Cardiac muscle cell (in vitro differentiated cells and primary cell): ENCODE results near the gene ACOT8. TPM values are rescaled to one million over a fixed set of nuclear protein-coding genes. Genes with fewer than 3 reads are reported as not detected.
A peak's percentile ranks its signal among the peaks of the same experiment; 100 is the strongest.

ENCODE experiments used
- DNase-seq, 2 donors: peaks; one replicate each; pipeline versions ENCODE4 v3.0.0 to v3.0.0-alpha.2; 2010 to 2017; ENCODE audit warnings: low read depth in 1 of 2, low spot score in 1 of 2
- H3K27ac ChIP-seq: fragments of 200-600 bp; sonication (generic); 2 replicates; pipeline ENCODE4 v1.5.1; 2016
- H3K27me3 ChIP-seq: fragments of 200-600 bp; sonication (generic); 2 replicates; pipeline ENCODE4 v1.6.0; 2016; ENCODE audit warnings: control low read depth
- H3K36me3 ChIP-seq: fragments of 200-600 bp; sonication (generic); 2 replicates; pipeline ENCODE4 v1.5.1; 2016; ENCODE audit warnings: control low read depth
- H3K4me1 ChIP-seq: fragments of 200-600 bp; sonication (generic); 2 replicates; pipeline ENCODE4 v1.8.1; 2017; ENCODE audit warnings: low read depth, mild to moderate bottlenecking, mixed run types
- H3K4me3 ChIP-seq: fragments of 200-600 bp; sonication (generic); 2 replicates; pipeline ENCODE4 v1.5.1; 2016; ENCODE audit warnings: mild to moderate bottlenecking
- H3K9me3 ChIP-seq: fragments of 200-600 bp; sonication (generic); 2 replicates; pipeline ENCODE4 v1.5.1; 2017; ENCODE audit warnings: low read depth, mild to moderate bottlenecking, control low read depth
- polyA plus RNA-seq: library from polyadenylated mRNA; unstranded; fragments of >200 nt; fragmentation: Nextera tagmentation; extraction: Ambion mirVana; gene quantifications from 2 replicates; pipeline ENCODE4 v1.2.1, GENCODE V29; 2016
- total RNA-seq: library from RNA; depleted of rRNA; stranded (reverse); fragments of >200 nt; gene quantifications from 2 replicates; pipeline ENCODE4 v1.2.3, GENCODE V29; 2016
- TF ChIP-seq, protein P1 (sequence below): IDR thresholded peaks from 2 replicates; pipeline ENCODE4 v1.5.1; 2012; ENCODE audit warnings: low read depth, mild to moderate bottlenecking, low read length

The ACOT8 gene
- total and polyA plus RNA-seq, 2 experiments from 2014 or later: 55.9 to 64.9 TPM

- H3K9me3 ChIP-seq: no peaks in the 10 kb centered on the region
- no peaks in the 10 kb centered on the region for H3K27me3 ChIP-seq
- H3K27ac ChIP-seq: no peak overlapping the region
- TF ChIP-seq, protein P1, sequence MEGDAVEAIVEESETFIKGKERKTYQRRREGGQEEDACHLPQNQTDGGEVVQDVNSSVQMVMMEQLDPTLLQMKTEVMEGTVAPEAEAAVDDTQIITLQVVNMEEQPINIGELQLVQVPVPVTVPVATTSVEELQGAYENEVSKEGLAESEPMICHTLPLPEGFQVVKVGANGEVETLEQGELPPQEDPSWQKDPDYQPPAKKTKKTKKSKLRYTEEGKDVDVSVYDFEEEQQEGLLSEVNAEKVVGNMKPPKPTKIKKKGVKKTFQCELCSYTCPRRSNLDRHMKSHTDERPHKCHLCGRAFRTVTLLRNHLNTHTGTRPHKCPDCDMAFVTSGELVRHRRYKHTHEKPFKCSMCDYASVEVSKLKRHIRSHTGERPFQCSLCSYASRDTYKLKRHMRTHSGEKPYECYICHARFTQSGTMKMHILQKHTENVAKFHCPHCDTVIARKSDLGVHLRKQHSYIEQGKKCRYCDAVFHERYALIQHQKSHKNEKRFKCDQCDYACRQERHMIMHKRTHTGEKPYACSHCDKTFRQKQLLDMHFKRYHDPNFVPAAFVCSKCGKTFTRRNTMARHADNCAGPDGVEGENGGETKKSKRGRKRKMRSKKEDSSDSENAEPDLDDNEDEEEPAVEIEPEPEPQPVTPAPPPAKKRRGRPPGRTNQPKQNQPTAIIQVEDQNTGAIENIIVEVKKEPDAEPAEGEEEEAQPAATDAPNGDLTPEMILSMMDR: no peak
- DNase-seq: no peak
- peaks cover 49% of the 10 kb centered on the region for H3K36me3 ChIP-seq
- H3K4me3 ChIP-seq: no peak overlapping the region
- peaks cover 3% of the 10 kb centered on the region for H3K4me1 ChIP-seq
Measured at GRCh38 chr20:45894797-45895196, 37.6 kb upstream of the ACOT8 start.

DNA sequence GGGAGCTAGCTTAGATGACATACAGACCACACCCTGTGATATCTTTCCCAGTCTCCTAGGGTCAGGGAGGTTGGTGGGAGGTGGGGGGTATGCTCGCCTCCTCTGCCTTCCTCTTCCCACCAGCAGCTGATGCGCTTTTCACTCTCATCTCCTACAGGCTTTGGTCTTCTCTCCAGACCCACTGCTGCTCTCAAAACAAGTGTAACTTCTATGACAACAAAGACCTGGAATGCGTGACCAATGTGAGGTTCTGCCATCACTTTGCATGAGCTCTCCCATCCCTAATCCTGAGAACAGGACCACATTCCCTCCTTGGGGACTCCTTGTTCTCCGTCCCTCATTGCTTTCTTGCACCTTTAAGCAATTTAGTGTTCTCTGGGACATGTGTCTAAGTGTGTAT lies 36.6 kb upstream of the ACOT8 start:
- no peak for DNase-seq
- TF ChIP-seq, protein P1: no peak
- Histone ChIP-seq H3K27me3 (no peaks in the 10 kb centered on the region), H3K36me3 (peaks cover 43% of the 10 kb centered on the region), H3K4me3 (no peak overlapping the region), H3K9me3 (no peaks in the 10 kb centered on the region), H3K4me1 (peaks cover 9% of the 10 kb centered on the region), H3K27ac (no peak overlapping the region)

GRCh38 chr20:45892828-45893500 lies 35.8 kb upstream of the ACOT8 start:
- H3K27ac ChIP-seq: no peak overlapping the region
- H3K9me3 ChIP-seq: no peaks in the 10 kb centered on the region
- TF ChIP-seq, protein P1: no peak
- no peaks in the 10 kb centered on the region for H3K27me3 ChIP-seq
- peaks cover 9% of the 10 kb centered on the region for H3K4me1 ChIP-seq
- no peak for DNase-seq
- no peak overlapping the region for H3K4me3 ChIP-seq
- peaks cover 42% of the 10 kb centered on the region for H3K36me3 ChIP-seq

DNA sequence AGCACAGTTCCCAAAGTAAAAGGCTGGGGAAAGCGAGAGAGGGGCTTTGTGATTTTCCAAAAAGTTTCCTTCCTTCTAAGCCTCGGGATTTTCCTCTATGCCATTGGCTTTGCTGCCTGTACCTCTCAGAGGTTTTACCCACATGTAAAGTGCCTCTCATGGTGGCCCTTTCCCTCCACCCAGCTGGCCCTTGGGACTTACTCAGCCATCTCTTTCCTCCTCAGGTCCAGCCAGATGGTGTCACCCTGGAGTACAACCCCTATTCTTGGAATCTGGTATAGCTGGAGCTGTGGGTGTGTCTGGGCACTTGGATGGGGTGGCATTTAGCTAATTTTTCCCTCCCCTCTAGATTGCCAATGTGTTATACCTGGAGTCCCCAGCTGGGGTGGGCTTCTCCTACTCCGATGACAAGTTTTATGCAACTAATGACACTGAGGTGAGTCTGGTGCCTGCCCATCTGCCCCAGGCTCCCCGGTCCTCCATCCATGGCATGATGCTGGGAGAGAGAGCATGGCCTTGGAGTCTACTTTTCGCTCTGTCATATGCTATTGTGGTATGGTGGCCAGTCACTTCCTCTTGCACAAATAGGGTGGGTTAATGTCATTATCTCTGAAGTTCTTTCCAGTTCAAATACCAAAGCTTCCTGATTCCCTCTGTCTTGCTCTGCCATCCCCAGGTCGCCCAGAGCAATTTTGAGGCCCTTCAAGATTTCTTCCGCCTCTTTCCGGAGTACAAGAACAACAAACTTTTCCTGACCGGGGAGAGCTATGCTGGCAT lies 35.0 kb upstream of the ACOT8 start:
- Histone ChIP-seq H3K9me3 (no peaks in the 10 kb centered on the region), H3K36me3 (peaks cover 35% of the 10 kb centered on the region), H3K4me1 (peaks cover 9% of the 10 kb centered on the region), H3K4me3 (peak overlapping the region; percentile 71), H3K27me3 (no peaks in the 10 kb centered on the region), H3K27ac (no peak overlapping the region)
- TF ChIP-seq, protein P1: peak; percentile 28
- peak in 1 of 2 donors; percentile 48 for DNase-seq

DNA sequence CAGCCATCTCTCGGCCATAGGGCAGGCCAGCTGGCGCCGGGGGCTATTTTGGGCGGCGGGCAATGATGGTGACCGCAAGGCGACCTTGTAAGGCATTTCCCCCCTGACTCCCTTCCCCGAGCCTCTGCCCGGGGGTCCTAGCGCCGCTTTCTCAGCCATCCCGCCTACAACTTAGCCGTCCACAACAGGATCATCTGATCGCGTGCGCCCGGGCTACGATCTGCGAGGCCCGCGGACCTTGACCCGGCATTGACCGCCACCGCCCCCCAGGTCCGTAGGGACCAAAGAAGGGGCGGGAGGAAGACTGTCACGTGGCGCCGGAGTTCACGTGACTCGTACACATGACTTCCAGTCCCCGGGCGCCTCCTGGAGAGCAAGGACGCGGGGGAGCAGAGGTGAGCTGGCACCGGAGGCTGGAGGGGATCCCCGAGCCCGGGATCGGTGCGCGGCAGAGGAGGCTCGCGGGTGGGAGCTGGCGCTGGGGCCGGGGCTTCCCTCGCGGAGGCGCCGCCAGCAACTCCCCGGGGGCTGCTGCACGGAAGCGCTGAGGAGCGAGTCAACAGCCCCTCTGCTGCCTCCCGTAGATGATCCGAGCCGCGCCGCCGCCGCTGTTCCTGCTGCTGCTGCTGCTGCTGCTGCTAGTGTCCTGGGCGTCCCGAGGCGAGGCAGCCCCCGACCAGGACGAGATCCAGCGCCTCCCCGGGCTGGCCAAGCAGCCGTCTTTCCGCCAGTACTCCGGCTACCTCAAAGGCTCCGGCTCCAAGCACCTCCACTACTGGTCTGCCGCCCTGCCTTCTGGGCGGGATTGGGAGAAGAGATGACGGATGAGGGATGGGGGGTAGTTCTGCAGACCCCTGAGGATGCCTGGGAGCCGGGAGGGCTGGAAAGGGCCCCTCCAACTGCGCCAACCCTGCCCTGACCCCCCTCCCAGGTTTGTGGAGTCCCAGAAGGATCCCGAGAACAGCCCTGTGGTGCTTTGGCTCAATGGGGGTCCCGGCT lies 34.1 kb upstream of the ACOT8 start, which contains the start of the genes CTSA and NEURL2:
TSS of gene CTSA (plus strand) at position 351 of the 999 bp plus-strand sequence. CDS start at position 585, 234 bp downstream.
TSS of gene NEURL2 (minus strand) at position 224 of the 999 bp plus-strand sequence. CDS start at position 7, 217 bp downstream.
- Histone ChIP-seq H3K4me3 (peak within 1 kb of the TSS; percentile 71), H3K27me3 (no peaks in the 10 kb centered on the region), H3K27ac (peak within 1 kb of the TSS; percentile 95), H3K36me3 (peaks cover 32% of the 10 kb centered on the region), H3K4me1 (peaks cover 9% of the 10 kb centered on the region), H3K9me3 (no peaks in the 10 kb centered on the region)
- DNase-seq: peak; percentile 96
- TF ChIP-seq, protein P1: no peak
